B cell (primary cell): ENCODE measurements around the gene SMARCD3. TPM values are rescaled to one million over a fixed set of nuclear protein-coding genes. Genes with fewer than 3 reads are reported as not detected.

Source experiments
- ATAC-seq: fragments of 200-7000 bp; cut with Tn5 transposase; one replicate; pipeline ENCODE4 v1.10.0; 2021; ENCODE audit warnings: low read depth, mild to moderate bottlenecking, moderate number of reproducible peaks, moderate library complexity
- CTCF ChIA-PET: fragments of 350-600 bp; sonication (Branson Sonifier 250); formaldehyde crosslinking; loops from one replicate; lab custom pipeline; 2021; ENCODE audit warnings: antibody characterized with exemption, inconsistent platforms; lab: Charles Lee
- POLR2A ChIA-PET: fragments of 350-600 bp; sonication (Branson Sonifier 250); formaldehyde crosslinking; loops from one replicate; lab custom pipeline; 2021; ENCODE audit warnings: antibody characterized with exemption; lab: Charles Lee
- DNase-seq: peaks from one replicate; pipeline ENCODE4 v3.0.0; 2013
- H2AFZ ChIP-seq: 2 replicates; pipeline ENCODE4 v1.6.1; 2012; ENCODE audit warnings: mild to moderate bottlenecking, low read depth, low read length; ENCODE audit not compliant: insufficient read depth, poor library complexity, severe bottlenecking
- H3K27ac ChIP-seq, 2 donors: 1 replicate in 1 of 2; 2 replicates in 1 of 2; pipeline ENCODE4 v1.5.1; 2012 to 2013; ENCODE audit warnings: low read length in 2 of 2, mild to moderate bottlenecking in 2 of 2, moderate library complexity in 1 of 2
- H3K27me3 ChIP-seq, 4 experiments: fragments of 200-600 bp in 1 of 4; sonication (generic) in 1 of 4; replicated peaks in 1 of 4; 1 replicate in 2 of 4; 2 replicates in 2 of 4; pipeline versions ENCODE4 v1.6.1 to v1.7.0; 2013 to 2016; ENCODE audit warnings: low read length in 3 of 4, mild to moderate bottlenecking in 2 of 4, mixed read lengths in 1 of 4, moderate library complexity in 1 of 4; ENCODE audit not compliant: insufficient read depth in 4 of 4, control insufficient read depth in 3 of 4; ENCODE audit errors: control extremely low read depth in 1 of 4
- H3K36me3 ChIP-seq, 2 experiments: replicated peaks in 1 of 2; 1 replicate in 1 of 2; 2 replicates in 1 of 2; pipeline versions ENCODE4 v1.6.1 to v1.7.1; 2013; ENCODE audit warnings: low read length in 1 of 2; ENCODE audit not compliant: insufficient read depth in 2 of 2, control insufficient read depth in 1 of 2; ENCODE audit errors: control extremely low read depth in 1 of 2, extremely low read depth in 1 of 2
- H3K4me1 ChIP-seq, 2 donors: fragments of 200-600 bp in 1 of 2; sonication (generic) in 1 of 2; 1 replicate in 1 of 2; 2 replicates in 1 of 2; pipeline versions ENCODE4 v1.5.1 to v1.6.1; 2013 to 2017; ENCODE audit warnings: low read length in 2 of 2; ENCODE audit not compliant: control insufficient read depth in 2 of 2, insufficient read depth in 2 of 2
- H3K4me2 ChIP-seq: replicated peaks from 2 replicates; pipeline ENCODE3; 2012; ENCODE audit warnings: mild to moderate bottlenecking, low read depth, low read length; ENCODE audit not compliant: poor library complexity, severe bottlenecking
- H3K4me3 ChIP-seq, 5 experiments: fragments of 200-600 bp in 1 of 5; sonication (generic) in 1 of 5; 1 replicate in 3 of 5; 2 replicates in 2 of 5; pipeline versions ENCODE4 v1.5.1 to v1.7.0; 2011 to 2016; ENCODE audit warnings: low read length in 4 of 5, mild to moderate bottlenecking in 4 of 5, low read depth in 2 of 5, control low read depth in 1 of 5, moderate library complexity in 1 of 5; ENCODE audit not compliant: insufficient read depth in 1 of 5; ENCODE audit errors: control extremely low read depth in 1 of 5, extremely low read depth in 1 of 5
- H3K79me2 ChIP-seq: fragments of 200-600 bp; sonication (generic); one replicate; pipeline ENCODE4 v1.6.0; 2016; ENCODE audit warnings: low read length; ENCODE audit not compliant: control insufficient read depth, insufficient read depth
- H3K9ac ChIP-seq: fragments of 200-600 bp; sonication (generic); 2 replicates; pipeline ENCODE4 v1.6.1; 2017; ENCODE audit warnings: mild to moderate bottlenecking, low read length, moderate library complexity
- H3K9me3 ChIP-seq, 3 donors: one replicate each; pipeline versions ENCODE4 v1.6.1 to v1.7.1; 2013; ENCODE audit warnings: low read length in 2 of 3; ENCODE audit not compliant: control insufficient read depth in 2 of 3, insufficient read depth in 1 of 3; ENCODE audit errors: control extremely low read depth in 1 of 3
- H4K20me1 ChIP-seq: 2 replicates; pipeline ENCODE4 v1.6.0; 2012; ENCODE audit warnings: mild to moderate bottlenecking, low read length; ENCODE audit not compliant: insufficient read depth, control insufficient read depth, poor library complexity, severe bottlenecking
- H3K27ac Mint-ChIP-seq: one replicate; pipeline ENCODE4 v1.8.0; 2021; ENCODE audit warnings: mixed read lengths
- H3K27me3 Mint-ChIP-seq: one replicate; pipeline ENCODE4 v1.8.0; 2021; ENCODE audit warnings: mixed read lengths
- H3K4me1 Mint-ChIP-seq: one replicate; pipeline ENCODE4 v1.8.0; 2021; ENCODE audit warnings: mixed read lengths
- H3K4me3 Mint-ChIP-seq: one replicate; pipeline ENCODE4 v1.8.0; 2021; ENCODE audit warnings: mixed read lengths
- H3K9me3 Mint-ChIP-seq: one replicate; pipeline ENCODE4 v1.8.0; 2022; ENCODE audit warnings: mixed read lengths; ENCODE audit not compliant: insufficient read depth
- EZH2 ChIP-seq: IDR thresholded peaks from 2 replicates; pipeline ENCODE4 v1.6.1; 2012; ENCODE audit warnings: borderline replicate concordance, low read depth, mild to moderate bottlenecking, moderate library complexity, low read length; ENCODE audit not compliant: insufficient read depth, poor library complexity, severe bottlenecking
- WGBS: methylation state at CpG from one replicate; pipeline ENCODE4 v1.1.5; 2013; ENCODE audit warnings: missing lambda C conversion rate; ENCODE audit not compliant: insufficient coverage; 5-methylcytosine and 5-hydroxymethylcytosine counted together
- intact Hi-C: fragments of 100-400 bp; cut with micrococcal nuclease; formaldehyde crosslinking; loops from one replicate; pipeline ENCODE4 v1.10.0; 2022
- polyA plus RNA-seq: library from polyadenylated mRNA; depleted of rRNA; stranded (reverse); fragments of >200 nt; gene quantifications from 2 replicates; pipeline ENCODE4 v1.2.3, GENCODE V29; 2012
- total RNA-seq, 2 donors: library from RNA; stranded (reverse); fragments of 120-200 nt in 1 of 2; gene quantifications; 1 replicate in 1 of 2; 2 replicates in 1 of 2; pipeline versions ENCODE4 v1.2.3 to v1.2.4, GENCODE V29; 2013 to 2022
- TF ChIP-seq, protein P1 (sequence below): fragments of 200-600 bp; IDR thresholded peaks from one replicate; pipeline ENCODE4 v1.8.0; 2022; ENCODE audit warnings: antibody characterized with exemption, mild to moderate bottlenecking

Gene SMARCD3
- total and polyA plus RNA-seq, 2 donors (not counting 1 experiment from before 2014, with no cell fraction given) = 1.0 TPM; not detected in 1

DNA sequence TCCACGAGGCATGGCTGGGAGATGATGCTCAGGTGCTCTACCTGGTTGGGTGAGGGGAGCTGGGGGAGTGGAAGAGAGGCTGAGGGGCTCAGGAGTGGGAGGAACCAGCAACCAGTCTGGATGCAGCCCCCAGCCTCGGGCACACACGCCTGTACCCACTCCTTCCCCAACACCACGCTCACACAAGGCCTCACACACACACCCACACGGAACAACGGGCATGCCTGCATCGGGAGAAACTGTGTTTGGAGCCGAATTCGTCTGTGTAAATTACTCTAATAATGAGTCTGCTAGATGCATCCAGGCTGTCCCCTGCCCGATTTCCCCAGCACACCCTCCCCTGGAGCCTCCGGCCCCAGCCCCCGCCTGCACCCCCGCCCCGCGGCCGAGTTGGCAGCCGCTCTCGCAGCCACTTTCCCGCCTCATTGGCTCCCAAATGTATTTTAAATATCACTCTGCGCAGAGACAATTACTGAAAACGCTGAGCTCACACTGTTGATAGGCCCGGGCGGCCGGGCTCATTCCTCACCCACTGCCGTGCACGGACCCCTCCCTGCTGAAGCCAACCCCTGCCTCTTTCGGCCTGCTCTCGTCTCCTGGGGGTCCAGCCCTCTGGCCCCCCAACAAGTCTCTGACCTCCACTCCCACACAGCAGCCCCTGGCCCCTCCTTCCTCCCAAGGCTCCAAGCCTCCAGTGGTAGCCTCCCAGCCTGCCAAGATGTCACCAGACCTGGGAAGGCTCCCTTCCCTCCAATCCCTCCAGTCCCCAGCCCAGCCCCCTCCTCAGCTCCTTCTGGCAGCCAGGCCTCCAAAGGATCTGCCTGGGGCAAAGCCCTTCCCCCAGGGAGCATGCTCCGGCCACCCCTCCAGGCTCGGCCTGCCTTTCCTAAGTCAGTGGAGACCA, 49.3 kb downstream of the SMARCD3 start:
- Histone ChIP-seq H3K27me3 (peaks cover 0 to 14% (median 1%) of the 10 kb centered on the region in 4 experiments), H3K9ac (no peak overlapping the region), H3K4me1 (no peaks in the 10 kb centered on the region), H3K9me3 (no peaks in the 10 kb centered on the region), H3K4me3 (no peak overlapping the region), H3K4me2 (no peak overlapping the region), H3K79me2 (no peaks in the 10 kb centered on the region), H2AFZ (no peak overlapping the region), H3K36me3 (no peaks in the 10 kb centered on the region), H4K20me1 (no peaks in the 10 kb centered on the region), H3K27ac (no peak overlapping the region)
- no peak for DNase-seq
- WGBS = 88% methylated on average over 18 of the region's 30 CpGs
- H3K27ac Mint-ChIP-seq = no peak overlapping the region
- ChIA-PET CTCF (no interaction called here), POLR2A (no interaction called here)
- TF ChIP-seq, protein P1, sequence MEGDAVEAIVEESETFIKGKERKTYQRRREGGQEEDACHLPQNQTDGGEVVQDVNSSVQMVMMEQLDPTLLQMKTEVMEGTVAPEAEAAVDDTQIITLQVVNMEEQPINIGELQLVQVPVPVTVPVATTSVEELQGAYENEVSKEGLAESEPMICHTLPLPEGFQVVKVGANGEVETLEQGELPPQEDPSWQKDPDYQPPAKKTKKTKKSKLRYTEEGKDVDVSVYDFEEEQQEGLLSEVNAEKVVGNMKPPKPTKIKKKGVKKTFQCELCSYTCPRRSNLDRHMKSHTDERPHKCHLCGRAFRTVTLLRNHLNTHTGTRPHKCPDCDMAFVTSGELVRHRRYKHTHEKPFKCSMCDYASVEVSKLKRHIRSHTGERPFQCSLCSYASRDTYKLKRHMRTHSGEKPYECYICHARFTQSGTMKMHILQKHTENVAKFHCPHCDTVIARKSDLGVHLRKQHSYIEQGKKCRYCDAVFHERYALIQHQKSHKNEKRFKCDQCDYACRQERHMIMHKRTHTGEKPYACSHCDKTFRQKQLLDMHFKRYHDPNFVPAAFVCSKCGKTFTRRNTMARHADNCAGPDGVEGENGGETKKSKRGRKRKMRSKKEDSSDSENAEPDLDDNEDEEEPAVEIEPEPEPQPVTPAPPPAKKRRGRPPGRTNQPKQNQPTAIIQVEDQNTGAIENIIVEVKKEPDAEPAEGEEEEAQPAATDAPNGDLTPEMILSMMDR = no peak
- no peak for TF ChIP-seq EZH2
- peaks cover 5% of the 10 kb centered on the region for H3K27me3 Mint-ChIP-seq
- H3K9me3 Mint-ChIP-seq = no peaks in the 10 kb centered on the region
- intact Hi-C loops = no loop called here
- H3K4me3 Mint-ChIP-seq = no peak overlapping the region
- no peak for ATAC-seq
- no peaks in the 10 kb centered on the region for H3K4me1 Mint-ChIP-seq

DNA sequence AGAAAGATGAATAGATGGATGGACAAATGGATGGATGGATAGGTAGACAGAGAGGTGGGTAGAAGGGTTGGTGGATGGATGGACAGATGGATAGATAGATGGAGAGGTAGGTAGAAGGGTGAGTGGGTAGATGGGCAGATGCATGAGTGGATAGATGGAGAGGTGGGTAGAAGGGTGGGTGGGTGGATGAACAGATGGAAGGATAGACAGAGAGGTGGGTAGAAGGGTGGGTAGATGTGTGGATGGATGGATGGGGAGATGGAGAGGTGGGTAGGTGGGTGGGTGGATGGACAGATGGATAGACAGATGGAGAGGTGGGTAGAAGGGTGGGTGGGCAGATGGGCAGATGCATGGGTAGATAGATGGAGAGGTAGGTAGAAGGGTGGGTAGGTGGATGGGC, 50.6 kb downstream of the SMARCD3 start:
- Histone ChIP-seq H3K27me3 (peaks cover 0 to 12% (median 0%) of the 10 kb centered on the region in 4 experiments), H3K4me1 (no peaks in the 10 kb centered on the region), H3K4me3 (no peak overlapping the region), H3K27ac (no peak overlapping the region), H3K9ac (no peak overlapping the region), H3K36me3 (no peaks in the 10 kb centered on the region), H3K4me2 (no peak overlapping the region), H4K20me1 (no peaks in the 10 kb centered on the region), H3K9me3 (no peaks in the 10 kb centered on the region), H3K79me2 (no peaks in the 10 kb centered on the region), H2AFZ (no peak overlapping the region)
- no peak overlapping the region for H3K4me3 Mint-ChIP-seq
- H3K9me3 Mint-ChIP-seq = no peaks in the 10 kb centered on the region
- H3K27me3 Mint-ChIP-seq = peaks cover 5% of the 10 kb centered on the region
- DNase-seq (no peak), ATAC-seq (no peak)
- TF ChIP-seq, protein P1 = no peak
- no peak for TF ChIP-seq EZH2
- ChIA-PET POLR2A (no interaction called here), CTCF (no interaction called here)
- intact Hi-C loops = no loop called here
- H3K4me1 Mint-ChIP-seq = no peaks in the 10 kb centered on the region
- no peak overlapping the region for H3K27ac Mint-ChIP-seq
